K562 (cell line): ENCODE data around the gene DIPK2A. TPM values are rescaled to one million over a fixed set of nuclear protein-coding genes. Genes with fewer than 3 reads are reported as not detected.

Experiments
- ATAC-seq: fragments of 200-7000 bp; cut with Tn5 transposase; 3 replicates; pipeline ENCODE4 v1.9.1; 2020; ENCODE audit warnings: moderate library complexity
- BruUV-seq: library from RNA; stranded (reverse); fragments of 400-500 nt; replicated peaks from 2 replicates; lab custom pipeline; 2021; lab: Mats Ljungman, UMichigan
- CTCF ChIA-PET: fragments of 300-600 bp; formaldehyde crosslinking; extraction: SDS; loops from one replicate; lab custom pipeline; 2021; ENCODE audit warnings: low intra/inter-chr PET ratio; lab: Yijun Ruan, JAX
- POLR2A ChIA-PET: fragments of 300-600, 350-650 bp; sonication (Branson Sonifier 250); formaldehyde crosslinking; extraction: SDS; loops from one replicate; lab custom pipeline; 2021; ENCODE audit warnings: antibody characterized with exemption, inconsistent platforms; lab: Yijun Ruan, JAX
- DNase-seq, 4 experiments: peaks; one replicate each; pipeline versions ENCODE4 v3.0.0 to v3.0.0-alpha.2; 2011 to 2018; ENCODE audit warnings: low spot score in 3 of 4, mixed read lengths in 3 of 4; ENCODE audit errors: extremely low read depth in 1 of 4
- FAIRE-seq: peaks from 2 replicates; lab custom pipeline; 2011; peaks lifted over from hg19 to GRCh38; lab: Jason Lieb, UNC
- H2AFZ ChIP-seq: 2 replicates; pipeline ENCODE4 v1.6.0; 2011; ENCODE audit warnings: low read depth, low read length, control low read depth, inconsistent platforms
- H3K27ac ChIP-seq: fragments of 200-600 bp; 3 replicates; pipeline ENCODE4 v1.8.0; 2011; ENCODE audit warnings: low read depth, mild to moderate bottlenecking, control low read depth, inconsistent platforms, low read length, moderate library complexity, mixed read lengths; ENCODE audit errors: extremely low read depth
- H3K27me3 ChIP-seq, 2 experiments: fragments of 300-600 bp in 1 of 2; 2 replicates in 1 of 2; 3 replicates in 1 of 2; pipeline versions ENCODE4 v1.6.0 to v1.8.0; 2011; ENCODE audit warnings: inconsistent platforms in 2 of 2, low read length in 2 of 2, mild to moderate bottlenecking in 1 of 2, mixed read lengths in 1 of 2, moderate library complexity in 1 of 2; ENCODE audit not compliant: control insufficient read depth in 2 of 2, insufficient read depth in 2 of 2
- H3K36me3 ChIP-seq: fragments of 300-600 bp; 3 replicates; pipeline ENCODE4 v1.8.0; 2011; ENCODE audit warnings: mild to moderate bottlenecking, low read length, inconsistent platforms; ENCODE audit not compliant: control insufficient read depth, insufficient read depth
- H3K4me1 ChIP-seq, 2 experiments: fragments of 200-600 bp in 1 of 2; replicated peaks in 1 of 2; 2 replicates in 1 of 2; 3 replicates in 1 of 2; pipeline versions ENCODE4 v1.5.1 to v1.8.0; 2011; ENCODE audit warnings: inconsistent platforms in 2 of 2, low read length in 2 of 2, mild to moderate bottlenecking in 1 of 2, mixed read lengths in 1 of 2, moderate library complexity in 1 of 2; ENCODE audit not compliant: control insufficient read depth in 2 of 2, insufficient read depth in 2 of 2
- H3K4me2 ChIP-seq: 2 replicates; pipeline ENCODE4 v1.6.1; 2011; ENCODE audit warnings: low read length, control low read depth, inconsistent platforms, mixed read lengths; ENCODE audit not compliant: insufficient read depth
- H3K4me3 ChIP-seq: fragments of 200-600 bp; sonication (generic), shearing (Covaris generic); 2 replicates; pipeline ENCODE4 v1.5.1; 2016; ENCODE audit warnings: control low read depth, inconsistent platforms
- H3K79me2 ChIP-seq: fragments of 200-600 bp; 3 replicates; pipeline ENCODE4 v1.8.0; 2011; ENCODE audit warnings: low read length, inconsistent platforms; ENCODE audit not compliant: control insufficient read depth, insufficient read depth
- H3K9ac ChIP-seq, 2 experiments: 2 replicates each; pipeline versions ENCODE4 v1.6.0 to v1.6.1; 2011; ENCODE audit warnings: low read depth in 2 of 2, low read length in 2 of 2, control low read depth in 1 of 2, inconsistent platforms in 1 of 2, mild to moderate bottlenecking in 1 of 2, mixed read lengths in 1 of 2; ENCODE audit not compliant: insufficient read depth in 1 of 2
- H3K9me1 ChIP-seq: one replicate; pipeline ENCODE4 v1.6.0; 2011; ENCODE audit warnings: inconsistent platforms, mild to moderate bottlenecking, low read length, moderate library complexity; ENCODE audit not compliant: control insufficient read depth, insufficient read depth
- H3K9me3 ChIP-seq: replicated peaks from 2 replicates; pipeline ENCODE4 v1.5.1; 2011; ENCODE audit warnings: low read depth, low read length, inconsistent platforms; ENCODE audit not compliant: control insufficient read depth, insufficient read depth
- H4K20me1 ChIP-seq: replicated peaks from 2 replicates; pipeline ENCODE4 v1.6.1; 2011; ENCODE audit warnings: low read length, inconsistent platforms, mixed read lengths; ENCODE audit not compliant: control insufficient read depth, insufficient read depth
- BMI1 ChIP-seq: fragments of 150-350 bp; IDR thresholded peaks from 2 replicates; pipeline ENCODE4 v1.6.1; 2014; ENCODE audit warnings: low read length
- CBX5 ChIP-seq: IDR thresholded peaks from 2 replicates; pipeline ENCODE4 v1.6.1; 2014; ENCODE audit warnings: low read depth, borderline replicate concordance
- CBX8 ChIP-seq: fragments of 200-600 bp; sonication (generic); IDR thresholded peaks from 2 replicates; pipeline ENCODE4 v1.6.1; 2012; ENCODE audit warnings: borderline replicate concordance, mixed run types, low read depth, mild to moderate bottlenecking, moderate library complexity, mixed read lengths, low read length, control low read depth, inconsistent platforms; ENCODE audit not compliant: poor library complexity, severe bottlenecking; ENCODE audit errors: extremely low read depth
- CCNT2 ChIP-seq: IDR thresholded peaks from 2 replicates; pipeline ENCODE4 v1.6.1; 2011; ENCODE audit warnings: borderline replicate concordance, low read depth, mild to moderate bottlenecking, moderate library complexity, mixed read lengths, low read length; ENCODE audit not compliant: insufficient read length; ENCODE audit errors: extremely low read depth
- GATAD2A ChIP-seq: fragments of 450-650 bp; IDR thresholded peaks from 2 replicates; pipeline ENCODE4 v1.6.1; 2017
- GATAD2B ChIP-seq: fragments of 450-650 bp; IDR thresholded peaks from 2 replicates; pipeline ENCODE4 v1.6.1; 2017; ENCODE audit warnings: mild to moderate bottlenecking, borderline replicate concordance
- KLF6 ChIP-seq: fragments of 250-450 bp; sonication (Bioruptor Pico); IDR thresholded peaks from 2 replicates; pipeline ENCODE4 v1.4.0; 2020; ENCODE audit warnings: mild to moderate bottlenecking, moderate library complexity, borderline replicate concordance
- MAFG ChIP-seq: fragments of 450-650 bp; conservative IDR thresholded peaks from 2 replicates; pipeline ENCODE4 v1.6.1; 2016; ENCODE audit warnings: missing genetic modification characterization, missing compliant biosample characterization
- MCM7 ChIP-seq, 2 experiments: fragments of 450-650 bp; IDR thresholded peaks; 2 replicates each; pipeline ENCODE4 v1.6.1; 2016 to 2018
- NR2C2 ChIP-seq, 2 experiments: fragments of 200-800 bp in 1 of 2; sonication (Bioruptor generic) in 1 of 2; sonication (generic) in 1 of 2; formaldehyde crosslinking in 1 of 2; IDR thresholded peaks; 2 replicates each; pipeline versions ENCODE4 v1.6.1 to v1.8.0; 2016 to 2022; ENCODE audit warnings: mild to moderate bottlenecking in 1 of 2, missing compliant biosample characterization in 1 of 2, missing genetic modification characterization in 1 of 2, missing genetic modification reagents in 1 of 2
- XRCC3 ChIP-seq: fragments of 450-650 bp; IDR thresholded peaks from 2 replicates; pipeline ENCODE4 v1.6.1; 2017; ENCODE audit warnings: mild to moderate bottlenecking, moderate library complexity
- ZNF75A ChIP-seq: fragments of 450-650 bp; formaldehyde crosslinking; IDR thresholded peaks from 2 replicates; pipeline ENCODE4 v1.4.0; 2020; ENCODE audit warnings: mild to moderate bottlenecking
- WGBS: fragments of 100-300 bp; shearing (Covaris generic); methylation state at CpG from one replicate; pipeline ENCODE4 v1.1.6; 2016; ENCODE audit warnings: low coverage, mixed read lengths; ENCODE audit not compliant: insufficient coverage; ENCODE audit errors: missing lambda C conversion rate; 5-methylcytosine and 5-hydroxymethylcytosine counted together
- in situ Hi-C: fragments of 300-500 bp; cut with MboI; formaldehyde crosslinking; loops from 4 replicates; pipeline ENCODE4 v1.15.0; 2018; ENCODE audit warnings: inconsistent platforms, mixed read lengths
- intact Hi-C: fragments of 100-400 bp; cut with micrococcal nuclease; formaldehyde crosslinking; loops from 2 replicates; pipeline ENCODE4 v1.14.2; 2022
- polyA plus RNA-seq, 8 experiments: library from polyadenylated mRNA; depleted of rRNA in 4 of 8; stranded (reverse) in 5 of 8; unstranded in 3 of 8; fragments of >200 nt; fragmentation: Nextera tagmentation in 2 of 8; fragmentation: Illumina TruSeq in 1 of 8; extraction: Ambion mirVana in 2 of 8; extraction: Trizol in 1 of 8; gene quantifications; 2 replicates each; pipeline versions ENCODE4 v1.2.1 to v1.2.3, GENCODE V29; 2011 to 2014; ENCODE audit warnings: inconsistent platforms in 1 of 8, missing spikeins in 1 of 8
- total RNA-seq, 7 experiments: library from RNA; depleted of rRNA in 6 of 7; stranded (reverse); fragments of >200 nt in 6 of 7; fragmentation: Illumina TruSeq in 2 of 7; extraction: Trizol in 2 of 7; gene quantifications; 2 replicates each; pipeline versions ENCODE4 v1.2.1 to v1.2.3, GENCODE V29; 2011 to 2021; ENCODE audit warnings: low replicate concordance in 1 of 7
- TF ChIP-seq, protein P1 (sequence below): sonication (generic); formaldehyde crosslinking; IDR thresholded peaks from 2 replicates; pipeline ENCODE4 v1.8.1; 2022; ENCODE audit warnings: missing genetic modification reagents
- TF ChIP-seq, protein P2 (sequence below): fragments of 250-450 bp; sonication (Bioruptor Pico); IDR thresholded peaks from 2 replicates; pipeline ENCODE4 v1.8.0; 2022; ENCODE audit warnings: inconsistent platforms
- TF ChIP-seq, protein P3 (sequence below): fragments of 450-650 bp; IDR thresholded peaks from 2 replicates; pipeline ENCODE4 v1.7.0; 2016; ENCODE audit warnings: borderline replicate concordance

DIPK2A gene
- total and polyA plus RNA-seq, 9 of the 15 experiments (the other 6 are each of a cell fraction or from before 2014, with no cell fraction given): 3.3 to 15.7 (median 7.8) TPM

DNA sequence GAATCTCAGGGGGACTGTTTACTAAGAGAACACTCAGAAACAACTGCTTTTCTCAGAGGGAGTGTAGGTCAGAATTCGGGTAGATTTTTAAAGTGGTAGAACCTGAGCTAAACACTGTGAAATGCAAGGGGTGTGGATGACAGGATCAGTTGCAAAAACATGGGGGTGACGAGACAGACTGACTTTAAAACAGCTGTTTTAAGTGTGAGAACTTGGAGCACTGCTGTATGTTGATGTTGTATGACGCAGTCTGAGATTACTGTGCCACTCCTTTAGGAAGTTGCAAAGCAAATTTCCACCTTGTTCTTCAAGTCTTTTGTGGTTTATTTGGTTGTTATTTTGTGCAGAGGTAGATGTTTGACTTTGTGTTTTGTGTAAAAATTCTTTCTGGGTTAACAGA is 36.8 kb upstream of the DIPK2A start:
- H3K9me3 ChIP-seq: no peaks in the 10 kb centered on the region
- no peak for FAIRE-seq
- TF ChIP-seq GATAD2B (no peak), XRCC3 (no peak), BMI1 (no peak), GATAD2A (no peak), CCNT2 (no peak), CBX5 (no peak), KLF6 (CRISPR knock-in tag) (no peak), CBX8 (no peak), MAFG (tag) (no peak), MCM7 (IDR thresholded peaks at IDR 0.05) (no peak), NR2C2 (CRISPR knock-in tag; IDR thresholded peaks at IDR 0.05) (no peak), NR2C2 (tag; IDR thresholded peaks at IDR 0.05) (no peak), ZNF75A (CRISPR knock-in tag) (no peak)
- TF ChIP-seq, protein P1, sequence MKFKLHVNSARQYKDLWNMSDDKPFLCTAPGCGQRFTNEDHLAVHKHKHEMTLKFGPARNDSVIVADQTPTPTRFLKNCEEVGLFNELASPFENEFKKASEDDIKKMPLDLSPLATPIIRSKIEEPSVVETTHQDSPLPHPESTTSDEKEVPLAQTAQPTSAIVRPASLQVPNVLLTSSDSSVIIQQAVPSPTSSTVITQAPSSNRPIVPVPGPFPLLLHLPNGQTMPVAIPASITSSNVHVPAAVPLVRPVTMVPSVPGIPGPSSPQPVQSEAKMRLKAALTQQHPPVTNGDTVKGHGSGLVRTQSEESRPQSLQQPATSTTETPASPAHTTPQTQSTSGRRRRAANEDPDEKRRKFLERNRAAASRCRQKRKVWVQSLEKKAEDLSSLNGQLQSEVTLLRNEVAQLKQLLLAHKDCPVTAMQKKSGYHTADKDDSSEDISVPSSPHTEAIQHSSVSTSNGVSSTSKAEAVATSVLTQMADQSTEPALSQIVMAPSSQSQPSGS (CRISPR knock-in tag): no peak
- TF ChIP-seq, protein P2, sequence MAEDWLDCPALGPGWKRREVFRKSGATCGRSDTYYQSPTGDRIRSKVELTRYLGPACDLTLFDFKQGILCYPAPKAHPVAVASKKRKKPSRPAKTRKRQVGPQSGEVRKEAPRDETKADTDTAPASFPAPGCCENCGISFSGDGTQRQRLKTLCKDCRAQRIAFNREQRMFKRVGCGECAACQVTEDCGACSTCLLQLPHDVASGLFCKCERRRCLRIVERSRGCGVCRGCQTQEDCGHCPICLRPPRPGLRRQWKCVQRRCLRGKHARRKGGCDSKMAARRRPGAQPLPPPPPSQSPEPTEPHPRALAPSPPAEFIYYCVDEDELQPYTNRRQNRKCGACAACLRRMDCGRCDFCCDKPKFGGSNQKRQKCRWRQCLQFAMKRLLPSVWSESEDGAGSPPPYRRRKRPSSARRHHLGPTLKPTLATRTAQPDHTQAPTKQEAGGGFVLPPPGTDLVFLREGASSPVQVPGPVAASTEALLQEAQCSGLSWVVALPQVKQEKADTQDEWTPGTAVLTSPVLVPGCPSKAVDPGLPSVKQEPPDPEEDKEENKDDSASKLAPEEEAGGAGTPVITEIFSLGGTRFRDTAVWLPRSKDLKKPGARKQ: no peak
- TF ChIP-seq, protein P3, sequence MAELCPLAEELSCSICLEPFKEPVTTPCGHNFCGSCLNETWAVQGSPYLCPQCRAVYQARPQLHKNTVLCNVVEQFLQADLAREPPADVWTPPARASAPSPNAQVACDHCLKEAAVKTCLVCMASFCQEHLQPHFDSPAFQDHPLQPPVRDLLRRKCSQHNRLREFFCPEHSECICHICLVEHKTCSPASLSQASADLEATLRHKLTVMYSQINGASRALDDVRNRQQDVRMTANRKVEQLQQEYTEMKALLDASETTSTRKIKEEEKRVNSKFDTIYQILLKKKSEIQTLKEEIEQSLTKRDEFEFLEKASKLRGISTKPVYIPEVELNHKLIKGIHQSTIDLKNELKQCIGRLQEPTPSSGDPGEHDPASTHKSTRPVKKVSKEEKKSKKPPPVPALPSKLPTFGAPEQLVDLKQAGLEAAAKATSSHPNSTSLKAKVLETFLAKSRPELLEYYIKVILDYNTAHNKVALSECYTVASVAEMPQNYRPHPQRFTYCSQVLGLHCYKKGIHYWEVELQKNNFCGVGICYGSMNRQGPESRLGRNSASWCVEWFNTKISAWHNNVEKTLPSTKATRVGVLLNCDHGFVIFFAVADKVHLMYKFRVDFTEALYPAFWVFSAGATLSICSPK: no peak
- H4K20me1 ChIP-seq: no peaks in the 10 kb centered on the region
- H3K9ac ChIP-seq: no peak overlapping the region
- in situ Hi-C loops (no loop called here), intact Hi-C loops (no loop called here)
- H3K36me3 ChIP-seq: no peaks in the 10 kb centered on the region
- no peaks in the 10 kb centered on the region for H3K79me2 ChIP-seq
- no peak for ATAC-seq
- no peak for DNase-seq
- no peak overlapping the region for H3K4me2 ChIP-seq
- WGBS: 0% methylated on average over 3 of the region's 3 CpGs
- POLR2A ChIA-PET: no interaction called here
- H3K4me1 ChIP-seq: no peaks in the 10 kb centered on the region
- H3K4me3 ChIP-seq: no peak overlapping the region
- no peaks in the 10 kb centered on the region for H3K27me3 ChIP-seq
- H3K9me1 ChIP-seq: no peaks in the 10 kb centered on the region
- CTCF ChIA-PET: no interaction called here
- no peak overlapping the region for H3K27ac ChIP-seq
- no TSS peak for BruUV-seq
- H2AFZ ChIP-seq: no peak overlapping the region
